Non-pigmented ciliary epithelial cell (primary cell): ENCODE data around the gene CD200R1.

ENCODE experiments used
- DNase-seq: peaks from one replicate; pipeline ENCODE4 v3.0.0-alpha.2; 2010; ENCODE audit warnings: low read depth

CD200R1 gene

GRCh38 chr3:112888381-112889085 is 86.4 kb downstream of the CD200R1 start:
- no peak for DNase-seq

GRCh38 chr3:112884678-112885290 is 90.1 kb downstream of the CD200R1 start:
- DNase-seq, result no peak

DNA sequence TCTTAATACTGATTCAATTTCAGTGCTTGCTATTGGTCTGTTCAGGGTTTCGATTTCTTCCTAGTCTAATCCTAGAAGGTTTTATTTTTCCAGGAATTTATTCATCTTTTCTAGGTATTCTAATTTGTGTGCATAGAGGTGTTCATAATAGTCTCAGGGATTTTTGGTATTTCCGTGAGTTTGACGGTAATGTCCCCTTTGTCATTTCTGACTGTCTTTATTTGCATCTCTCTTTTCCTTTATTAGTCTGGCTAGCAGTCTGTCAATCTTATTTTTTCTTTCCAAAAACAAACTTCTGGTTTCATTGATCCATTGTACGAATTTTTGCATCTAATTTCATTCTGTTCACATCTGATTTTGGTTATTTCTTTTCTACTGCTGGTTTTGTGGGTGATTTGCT is 93.0 kb downstream of the CD200R1 start:
- no peak for DNase-seq

GRCh38 chr3:112875561-112875960 is 99.3 kb downstream of the CD200R1 start:
- no peak for DNase-seq

GRCh38 chr3:112874725-112875124 is 100.2 kb downstream of the CD200R1 start:
- no peak for DNase-seq

- no peak for DNase-seq
Observed at GRCh38 chr3:112873632-112874031, 101.3 kb downstream of the CD200R1 start.

GRCh38 chr3:112871735-112872134 is 103.2 kb downstream of the CD200R1 start:
- no peak for DNase-seq
